Loucy (cell line): ENCODE results near the gene TACC2.

ENCODE experiments used
- H2AFZ ChIP-seq: fragments of 200-600 bp; sonication (generic); 2 replicates; pipeline ENCODE4 v1.6.0; 2016; ENCODE audit warnings: antibody characterized with exemption, mild to moderate bottlenecking, low read length, moderate library complexity
- H3F3A ChIP-seq: fragments of 200-600 bp; 2 replicates; pipeline ENCODE4 v1.6.0; 2016; ENCODE audit warnings: antibody characterized with exemption, low read depth, mild to moderate bottlenecking
- H3K27me3 ChIP-seq: fragments of 200-600 bp; sonication (generic); 2 replicates; pipeline ENCODE4 v1.6.1; 2014; ENCODE audit warnings: low read length, mild to moderate bottlenecking; ENCODE audit not compliant: insufficient read depth, poor library complexity, severe bottlenecking
- H3K36me3 ChIP-seq: fragments of 200-600 bp; sonication (generic); 2 replicates; pipeline ENCODE4 v1.6.1; 2016; ENCODE audit warnings: low read length; ENCODE audit not compliant: insufficient read depth
- H3K4me1 ChIP-seq: fragments of 200-600 bp; sonication (generic); 2 replicates; pipeline ENCODE4 v1.5.1; 2014; ENCODE audit warnings: low read length, mild to moderate bottlenecking; ENCODE audit not compliant: insufficient read depth, poor library complexity, severe bottlenecking
- H3K4me2 ChIP-seq: fragments of 200-600 bp; sonication (generic); 2 replicates; pipeline ENCODE4 v1.6.0; 2014; ENCODE audit warnings: antibody characterized with exemption, low read length, low read depth, mild to moderate bottlenecking; ENCODE audit not compliant: poor library complexity, severe bottlenecking
- H3K4me3 ChIP-seq: fragments of 200-600 bp; sonication (generic); 2 replicates; pipeline ENCODE4 v1.5.1; 2014; ENCODE audit warnings: low read length, mild to moderate bottlenecking, mixed read lengths; ENCODE audit not compliant: poor library complexity, severe bottlenecking
- H3K79me2 ChIP-seq: fragments of 200-600 bp; sonication (generic); 2 replicates; pipeline ENCODE4 v1.6.1; 2014; ENCODE audit warnings: low read length; ENCODE audit not compliant: insufficient read depth
- H3K9ac ChIP-seq: fragments of 200-600 bp; sonication (generic); 2 replicates; pipeline ENCODE4 v1.6.0; 2014; ENCODE audit warnings: mild to moderate bottlenecking, low read depth, low read length, moderate library complexity; ENCODE audit not compliant: poor library complexity, severe bottlenecking
- H3K9me2 ChIP-seq: fragments of 200-600 bp; sonication (generic); replicated peaks from 2 replicates; pipeline ENCODE4 v1.6.1; 2016; ENCODE audit warnings: low read depth, low read length, mixed read lengths
- H3K9me3 ChIP-seq: fragments of 200-600 bp; sonication (generic); 2 replicates; pipeline ENCODE4 v1.6.1; 2014; ENCODE audit warnings: mild to moderate bottlenecking, antibody characterized with exemption, low read length, low read depth; ENCODE audit not compliant: insufficient read depth
- H4K20me1 ChIP-seq: fragments of 200-600 bp; sonication (generic); 2 replicates; pipeline ENCODE4 v1.6.0; 2014; ENCODE audit warnings: antibody characterized with exemption, low read length, mild to moderate bottlenecking; ENCODE audit not compliant: insufficient read depth, poor library complexity, severe bottlenecking
- CTCF ChIP-seq: fragments of 200-600 bp; sonication (generic); conservative IDR thresholded peaks from 2 replicates; pipeline ENCODE4 v1.5.1; 2014; ENCODE audit warnings: mild to moderate bottlenecking, antibody characterized with exemption, low read length
- EZH2phosphoT487 ChIP-seq: fragments of 200-600 bp; IDR thresholded peaks from 2 replicates; pipeline ENCODE4 v1.6.1; 2018; ENCODE audit warnings: antibody characterized with exemption, mild to moderate bottlenecking, moderate library complexity, borderline replicate concordance

The TACC2 gene

GRCh38 chr10:122299423-122300075 is 310.6 kb downstream of the TACC2 start:
- Histone ChIP-seq H3K9ac (no peak overlapping the region), H3F3A (no peaks in the 10 kb centered on the region)

GRCh38 chr10:122301055-122301810 is 312.3 kb downstream of the TACC2 start:
- no peak overlapping the region for H2AFZ ChIP-seq
- no peak overlapping the region for H3K9ac ChIP-seq
- H3K9me3 ChIP-seq, result no peaks in the 10 kb centered on the region; the same call in 1 of the 2 replicates
- H3F3A ChIP-seq, result no peaks in the 10 kb centered on the region
- TF ChIP-seq EZH2phosphoT487, result no peak
- TF ChIP-seq CTCF, result no peak
- no peaks in the 10 kb centered on the region for H3K79me2 ChIP-seq
- H3K36me3 ChIP-seq, result no peaks in the 10 kb centered on the region
- H3K27me3 ChIP-seq, result no peaks in the 10 kb centered on the region
- no peaks in the 10 kb centered on the region for H3K4me1 ChIP-seq
- H3K4me3 ChIP-seq, result no peak overlapping the region
- no peak overlapping the region for H3K4me2 ChIP-seq
- H3K9me2 ChIP-seq, result no peaks in the 10 kb centered on the region
- no peaks in the 10 kb centered on the region for H4K20me1 ChIP-seq

More at GRCh38 chr10:122299423-122300075, 310.6 kb downstream of the TACC2 start:
- Histone ChIP-seq H3K79me2 (no peaks in the 10 kb centered on the region), H2AFZ (no peak overlapping the region; the same call in 1 of the 2 replicates), H4K20me1 (no peaks in the 10 kb centered on the region), H3K4me3 (no peak overlapping the region), H3K9me3 (no peaks in the 10 kb centered on the region), H3K27me3 (no peaks in the 10 kb centered on the region), H3K4me2 (no peak overlapping the region), H3K36me3 (no peaks in the 10 kb centered on the region), H3K4me1 (no peaks in the 10 kb centered on the region), H3K9me2 (no peaks in the 10 kb centered on the region)
- TF ChIP-seq EZH2phosphoT487, result no peak
- TF ChIP-seq CTCF, result no peak

- no peaks in the 10 kb centered on the region; the same call in 1 of the 2 replicates for H3K9me3 ChIP-seq
- no peak overlapping the region for H2AFZ ChIP-seq
- no peaks in the 10 kb centered on the region for H3F3A ChIP-seq
- H3K4me2 ChIP-seq, result no peak overlapping the region
- H3K36me3 ChIP-seq, result no peaks in the 10 kb centered on the region
- H3K9ac ChIP-seq, result no peak overlapping the region
- no peaks in the 10 kb centered on the region for H3K4me1 ChIP-seq
- no peaks in the 10 kb centered on the region for H3K27me3 ChIP-seq
- no peaks in the 10 kb centered on the region for H3K9me2 ChIP-seq
- H3K79me2 ChIP-seq, result no peaks in the 10 kb centered on the region
- no peak for TF ChIP-seq CTCF
- no peak for TF ChIP-seq EZH2phosphoT487
- H3K4me3 ChIP-seq, result no peak overlapping the region
- H4K20me1 ChIP-seq, result no peaks in the 10 kb centered on the region
These were observed 312.8 kb downstream of the TACC2 start for GRCh38 chr10:122301811-122302115.
